Smooth muscle cell of the brain vasculature (primary cell): ENCODE measurements around the gene SYT5.
"Not testable (repeated sequence)": the region's sequence is repeated elsewhere in the genome, so short reads cannot be mapped to it uniquely, and the experiment has no call there.

Source experiments
- DNase-seq: peaks from one replicate; pipeline ENCODE4 v3.0.0-alpha.2; 2012; ENCODE audit warnings: low read depth, low spot score

The SYT5 gene

DNA sequence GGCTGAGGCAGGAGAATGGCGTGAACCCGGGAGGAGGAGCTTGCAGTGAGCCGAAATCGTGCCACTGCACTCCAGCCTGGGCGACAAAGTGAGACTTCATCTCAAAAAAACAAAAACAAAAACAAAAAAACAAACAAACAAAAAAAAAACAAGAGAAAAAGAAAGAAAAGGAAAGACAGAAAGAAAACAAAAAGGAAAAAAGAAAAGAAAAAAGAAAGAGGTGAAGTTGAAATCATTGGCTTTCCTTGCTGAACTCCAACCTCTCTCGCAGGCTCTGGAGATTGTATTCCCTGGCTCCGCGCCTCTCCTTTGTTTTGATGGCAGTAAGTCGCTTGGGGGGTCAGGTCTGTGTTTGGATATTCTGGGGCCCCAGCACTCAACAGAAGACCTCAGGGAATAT is 7.8 kb downstream of the SYT5 start:
- DNase-seq = not testable (repeated sequence)

DNA sequence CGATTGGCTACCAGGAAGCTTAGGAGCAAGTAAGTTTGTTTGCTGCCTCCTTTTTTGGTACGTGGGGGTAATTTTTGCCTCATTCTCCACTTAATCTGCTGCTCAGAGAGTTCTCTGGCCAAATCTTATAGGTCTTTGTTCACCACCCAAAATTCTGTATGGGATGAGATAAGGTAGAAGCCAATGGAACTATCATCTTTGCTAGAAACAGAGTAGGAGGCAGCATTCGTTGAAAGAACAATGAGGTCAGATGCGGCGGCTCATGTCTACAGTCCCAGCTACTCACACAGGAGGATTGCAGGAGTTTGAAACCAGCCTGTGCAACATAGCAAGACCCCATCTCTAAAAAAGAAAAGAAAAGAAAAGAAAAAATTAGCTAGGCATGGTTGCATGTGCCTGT is 8.6 kb downstream of the SYT5 start:
- DNase-seq = no peak

- no peak for DNase-seq
Measured at GRCh38 chr19:55169136-55169535, 11.0 kb downstream of the SYT5 start.

- DNase-seq = peak; percentile 91
Measured at GRCh38 chr19:55166530-55167268, 13.4 kb downstream of the SYT5 start, which contains the start of gene DNAAF3. Gene DNAAF3, minus strand, starts transcription at chr19:55166613. Its CDS starts 200 bp downstream, at chr19:55166413.

- DNase-seq = peak; percentile 33
Measured at GRCh38 chr19:55165952-55166529, 14.0 kb downstream of the SYT5 start.

DNA sequence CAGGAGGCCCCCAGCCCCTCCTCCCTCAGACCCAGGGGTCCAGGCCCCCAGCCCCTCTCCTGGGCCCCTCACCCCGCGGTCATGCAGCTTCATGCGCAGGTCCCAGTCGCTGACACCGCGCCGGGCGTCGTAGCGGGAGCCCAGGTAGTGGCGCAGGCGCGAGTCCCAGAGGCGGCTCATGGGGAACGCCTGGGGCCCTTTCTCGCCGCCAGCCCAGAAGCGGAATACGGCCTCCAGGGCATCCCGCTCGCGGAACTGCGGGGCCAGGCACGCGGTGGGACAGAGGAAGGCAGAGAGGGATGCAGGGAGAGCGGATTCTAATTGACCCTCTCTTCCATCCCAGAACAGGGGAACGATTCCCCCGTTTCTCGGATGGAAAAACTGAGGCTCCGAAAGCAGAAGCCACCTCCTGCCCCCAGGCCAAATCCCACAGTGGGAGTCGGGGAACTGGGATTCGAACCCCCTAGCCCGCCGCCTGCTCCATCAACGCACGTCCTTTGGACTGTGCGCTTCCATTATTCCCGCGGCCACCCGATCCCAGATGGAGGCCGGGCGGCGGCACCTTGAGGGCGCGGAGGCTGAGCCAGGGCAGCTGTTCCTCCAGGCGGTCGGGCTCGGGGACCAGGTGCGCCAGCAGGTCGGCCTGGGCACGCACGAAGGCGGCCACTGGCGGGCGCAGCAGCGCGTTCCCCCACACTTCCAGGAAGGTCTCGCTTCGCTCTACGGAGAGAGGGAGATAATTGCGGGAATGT is 18.3 kb downstream of the SYT5 start:
- DNase-seq = no peak

- DNase-seq = no peak
Measured at GRCh38 chr19:55160986-55161365, 19.1 kb downstream of the SYT5 start.

GRCh38 chr19:55160128-55160985 is 19.7 kb downstream of the SYT5 start:
- peak; percentile 32 for DNase-seq

GRCh38 chr19:55158848-55159749 is 21.0 kb downstream of the SYT5 start:
- DNase-seq = no peak

GRCh38 chr19:55158423-55158822 is 21.7 kb downstream of the SYT5 start:
- no peak for DNase-seq

DNA sequence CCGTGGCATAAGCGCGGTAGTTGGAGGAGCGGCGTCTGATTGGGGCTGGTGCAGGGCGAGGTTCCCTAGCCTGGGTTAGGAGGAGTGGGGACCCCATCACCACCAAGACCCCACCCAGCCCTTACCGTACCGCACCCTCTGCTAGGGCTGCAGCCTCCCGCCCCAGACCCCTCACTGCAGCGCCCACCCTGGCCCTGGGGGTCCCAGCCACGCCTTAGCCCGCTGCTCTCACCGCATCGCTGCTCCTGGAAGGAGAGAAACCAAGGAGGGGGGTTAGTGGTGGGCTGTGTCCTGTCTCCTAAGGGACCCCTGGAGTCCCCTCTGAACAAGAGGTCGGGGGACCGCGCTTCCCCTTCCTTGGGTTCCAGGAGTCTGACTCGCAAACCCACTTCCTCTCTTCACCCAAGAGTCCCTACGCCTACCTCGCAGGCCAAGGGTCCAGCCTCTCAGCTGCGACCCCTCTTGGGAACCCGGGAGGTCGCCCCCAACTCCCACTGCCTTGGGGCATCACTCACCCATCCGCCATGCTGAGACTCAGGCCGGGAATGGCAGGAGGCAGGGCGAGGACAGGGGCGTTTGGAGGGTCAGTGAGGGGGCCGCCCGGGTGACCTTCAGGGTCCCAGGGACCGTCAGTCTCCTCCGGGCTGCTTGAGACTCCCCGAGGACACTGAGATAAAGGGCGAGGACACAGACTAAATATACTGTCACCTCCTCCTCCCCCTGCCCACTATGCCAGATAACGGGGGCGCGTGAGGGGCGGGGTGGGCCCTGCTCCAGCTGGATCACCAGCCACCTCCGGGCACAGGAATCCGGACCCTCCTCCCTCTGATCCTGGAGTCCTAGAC is 22.8 kb downstream of the SYT5 start, which contains the start of gene TNNI3:
TNNI3 (minus strand) TSS at position 669 of the 845 bp plus-strand sequence; CDS start at position 526, 143 bp downstream.
- DNase-seq = no peak

DNA sequence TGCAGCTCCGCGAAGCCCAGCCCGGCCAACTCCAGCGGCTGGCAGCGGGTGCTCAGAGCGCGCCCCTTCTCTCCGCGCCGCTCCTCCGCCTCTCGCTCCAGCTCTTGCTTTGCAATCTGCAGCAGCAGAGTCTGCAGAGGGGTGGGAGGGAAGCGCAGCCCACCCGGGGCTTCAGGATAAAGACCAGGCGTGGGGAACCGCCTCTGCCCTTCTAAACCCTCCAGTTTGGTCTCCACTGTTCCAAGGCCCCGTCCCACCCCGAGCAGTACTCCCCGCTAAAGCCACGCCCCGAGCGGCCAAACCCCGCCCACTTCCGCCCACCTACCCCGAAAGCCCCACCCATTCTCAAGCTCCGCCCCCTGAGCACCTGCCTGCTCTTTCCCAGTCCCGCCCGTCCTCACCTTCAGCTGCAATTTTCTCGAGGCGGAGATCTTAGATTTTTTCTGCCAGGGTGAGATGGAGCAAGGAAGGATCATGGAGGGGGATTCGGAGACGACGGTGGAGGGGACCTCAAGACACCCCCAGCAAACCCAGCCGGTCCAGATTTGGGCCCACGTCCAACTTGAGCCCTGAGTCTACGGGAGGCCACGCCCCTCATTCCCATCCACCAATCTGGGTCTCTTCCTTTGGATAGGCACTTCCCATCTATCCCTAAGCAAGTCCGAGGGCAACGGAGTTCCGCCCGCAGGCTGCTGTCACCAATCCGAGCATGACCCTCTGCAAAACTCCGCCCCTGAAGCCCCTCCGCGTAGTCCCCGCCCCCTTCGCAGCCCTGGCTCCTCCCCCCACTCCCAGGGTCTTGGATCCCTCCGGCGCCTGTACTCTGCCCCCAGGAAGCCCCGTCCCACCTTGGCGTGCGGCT is 23.7 kb downstream of the SYT5 start:
- no peak for DNase-seq

- not testable (repeated sequence) for DNase-seq
Measured at GRCh38 chr19:55155784-55156183, 24.3 kb downstream of the SYT5 start.

DNA sequence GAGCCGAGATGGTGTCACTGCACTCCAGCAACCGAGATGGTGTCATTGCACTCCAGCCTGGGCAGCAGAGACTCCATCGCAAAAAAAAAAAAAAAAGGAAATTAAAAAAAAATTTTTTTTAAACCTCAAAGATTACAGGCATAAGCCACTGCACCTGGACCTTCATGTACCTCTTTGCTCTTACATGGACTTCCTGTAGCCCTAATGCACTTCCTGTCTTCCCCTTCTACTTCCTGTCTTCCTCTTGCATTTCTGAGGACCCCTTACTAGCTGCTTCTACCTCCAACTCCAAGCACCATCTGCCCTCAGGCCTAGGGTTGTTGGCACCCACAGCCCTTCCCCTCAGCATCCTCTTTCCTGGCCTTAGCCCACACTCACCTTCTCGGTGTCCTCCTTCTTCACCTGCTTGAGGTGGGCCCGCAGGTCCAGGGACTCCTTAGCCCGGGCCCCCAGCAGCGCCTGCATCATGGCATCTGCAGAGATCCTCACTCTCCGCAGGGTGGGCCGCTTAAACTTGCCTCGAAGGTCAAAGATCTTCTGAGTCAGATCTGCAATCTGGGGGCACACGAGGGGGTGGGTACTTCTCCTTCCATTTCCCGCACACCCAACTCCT is 26.3 kb downstream of the SYT5 start:
- no peak for DNase-seq

GRCh38 chr19:55152017-55152416 is 28.1 kb downstream of the SYT5 start:
- no peak for DNase-seq

DNA sequence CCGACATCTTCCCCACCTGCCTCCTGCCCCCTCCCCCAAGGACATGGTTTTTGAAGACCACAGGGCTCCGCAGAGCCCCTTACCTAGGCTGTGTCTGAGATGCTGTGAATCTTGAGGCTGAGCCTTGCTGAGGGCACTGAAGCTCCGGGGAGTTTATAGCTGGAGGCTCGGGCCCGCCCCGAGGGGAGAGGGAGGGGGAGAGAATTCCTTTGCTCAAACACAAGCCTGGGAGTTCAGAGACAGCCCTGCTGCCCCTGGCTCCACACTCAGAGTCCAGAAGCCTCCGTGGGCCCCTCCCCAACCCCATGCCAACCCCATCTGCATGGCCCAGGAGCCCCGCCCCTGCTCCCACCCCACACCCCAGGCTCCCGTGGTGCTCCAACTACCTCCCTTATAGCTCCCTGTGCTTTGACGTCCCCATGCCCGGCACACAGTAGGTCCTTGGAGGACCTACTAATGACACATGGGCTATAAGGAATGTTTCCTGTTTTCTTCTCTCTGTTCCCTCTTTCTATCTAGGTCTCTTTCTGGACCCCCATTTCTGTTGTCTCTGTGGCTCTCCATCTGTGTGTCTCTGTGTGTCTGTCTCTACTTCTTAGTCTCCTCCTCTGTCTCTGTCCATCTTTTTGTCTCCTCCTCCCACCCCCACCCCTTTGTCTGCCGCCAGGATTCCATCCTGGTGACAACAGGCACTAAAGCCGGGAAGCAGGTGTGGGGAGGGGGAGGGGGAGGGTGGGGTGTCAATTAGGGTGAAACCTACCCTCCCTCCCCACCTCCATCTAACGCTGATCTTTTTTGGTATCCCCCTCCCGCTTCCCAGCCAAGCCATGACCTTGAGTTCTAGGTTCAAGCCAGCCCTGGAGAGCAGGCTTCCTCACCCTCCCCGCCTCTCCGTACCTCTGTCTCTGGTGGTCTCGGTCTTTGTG is 30.7 kb downstream of the SYT5 start, which contains the start of gene TNNT1:
TNNT1 (minus strand) TSS at position 129 of the 926 bp plus-strand sequence. CDS start 2,049 bp downstream, outside the sequence.
- no peak for DNase-seq
